Ovary (tissue), 10 donors: Measurements from ENCODE around the gene C1orf185. TPM values are rescaled to one million over a fixed set of nuclear protein-coding genes. Genes with fewer than 3 reads are reported as not detected.

Source experiments
- DNase-seq, 5 donors: peaks; one replicate each; pipeline ENCODE4 v3.0.0-alpha.2; 2019 to 2020
- H3K27ac ChIP-seq, 2 donors: fragments of 200-600 bp; one replicate each; pipeline versions ENCODE4 v1.5.1 to v1.8.0; 2019 to 2022
- H3K27me3 ChIP-seq: fragments of 200-600 bp; one replicate; pipeline ENCODE4 v1.8.0; 2022
- H3K36me3 ChIP-seq: fragments of 200-600 bp; sonication (generic); one replicate; pipeline ENCODE4 v1.5.1; 2019
- H3K4me1 ChIP-seq: one replicate; pipeline ENCODE4 v1.8.1; 2013; ENCODE audit warnings: mild to moderate bottlenecking, moderate library complexity; ENCODE audit not compliant: insufficient read depth
- H3K4me3 ChIP-seq: fragments of 200-600 bp; sonication (generic); one replicate; pipeline ENCODE4 v1.5.1; 2017
- H3K9me3 ChIP-seq, 2 donors: fragments of 200-600 bp in 1 of 2; sonication (generic) in 1 of 2; one replicate each; pipeline versions ENCODE4 v1.5.1 to v1.8.1; 2013 to 2019; ENCODE audit warnings: mild to moderate bottlenecking in 1 of 2, moderate library complexity in 1 of 2
- CTCF ChIP-seq, 3 donors: fragments of 450-650 bp in 2 of 3; fragments of 200-600 bp in 1 of 3; IDR thresholded peaks; one replicate each; pipeline versions ENCODE4 v1.5.1 to v1.8.0; 2016 to 2022; ENCODE audit warnings: antibody characterized with exemption in 3 of 3, mild to moderate bottlenecking in 1 of 3
- EP300 ChIP-seq: sonication (generic); formaldehyde crosslinking; IDR thresholded peaks from one replicate; pipeline ENCODE4 v1.6.1; 2017; ENCODE audit warnings: antibody characterized with exemption
- POLR2A ChIP-seq: fragments of 450-650 bp; IDR thresholded peaks from one replicate; pipeline ENCODE4 v1.6.1; 2017; ENCODE audit warnings: antibody characterized with exemption, mild to moderate bottlenecking, moderate library complexity
- WGBS, 3 donors: extraction: QIAGEN DNeasy Blood & Tissue Kit in 1 of 3; methylation state at CpG; one replicate each; pipeline versions ENCODE4 v1.1.5 to v1.1.7; 2013 to 2017; 5-methylcytosine and 5-hydroxymethylcytosine counted together
- intact Hi-C, 4 donors: fragments of 100-400 bp; cut with DNase I; formaldehyde crosslinking; loops; one replicate each; pipeline versions ENCODE4 v1.11.0 to v1.15.1; 2022 to 2023
- long read RNA-seq, 3 donors: library from polyadenylated mRNA in 2 of 3; unstranded in 2 of 3; transcript quantifications; one replicate each; pipeline ENCODE4 v2.0.0 and lab custom pipeline, GENCODE V29; 2021 to 2026
- polyA plus RNA-seq, 2 donors: library from polyadenylated mRNA; stranded (reverse); fragments of 200-250 nt in 1 of 2; fragments of 350-450 nt in 1 of 2; fragmentation: Illumina TruSeq in 1 of 2; extraction: RNeasy Lipid Tissue Mini Kit (QIAGEN cat#74804) in 1 of 2; gene quantifications; one replicate each; pipeline ENCODE4 v1.2.3, GENCODE V29; 2013 to 2014
- total RNA-seq, 7 donors: library from RNA; depleted of rRNA in 2 of 7; stranded (reverse); fragments of >200 nt in 2 of 7; fragmentation: NEBNext Ultra II Directional in 3 of 7; extraction: Animal tissue kit (Norgen Biotek cat#: 25700) in 3 of 7; gene quantifications; one replicate each; pipeline versions ENCODE4 v1.1.0 to v1.2.4, GENCODE V29; 2016 to 2023
- donor health status: DM: no; HTN: no; CAD: no; lungs with moderate emphysema.
- donor health status: DM: no; HTN: no; CAD: no.
- donor health status: Bipolar disorder and iron deficiency.
- donor health status: DM: yes; HTN: yes; CAD: no.
- donor health status: DM: no; HTN: no; CAD: no.
- donor health status: DM: yes; HTN: yes; CAD: no.

C1orf185 gene
- total RNA-seq = not detected
- polyA plus RNA-seq = not detected
- long read RNA-seq, donor 1 = 0 reads
- long read RNA-seq, donor 2 = 0 reads
- long read RNA-seq, donor 3 = 0 reads

GRCh38 chr1:51101976-51102375, at the start of gene C1orf185:
C1orf185 (plus strand) TSS chr1:51102228; CDS start chr1:51102234, 6 bp downstream.
- Histone ChIP-seq H3K4me1 (no peaks in the 10 kb centered on the region), H3K36me3 (no peaks in the 10 kb centered on the region), H3K27me3 (no peaks in the 10 kb centered on the region), H3K9me3 (no peaks in the 10 kb centered on the region), H3K27ac (no peak within 1 kb of the TSS), H3K4me3 (no peak within 1 kb of the TSS)
- no peak for TF ChIP-seq CTCF (IDR thresholded peaks at IDR 0.05)
- TF ChIP-seq POLR2A = no peak
- TF ChIP-seq EP300 = no peak
- intact Hi-C loops = no loop called here
- 31 to 43% (median 37%) methylated on average over 4 of the region's 4 CpGs for WGBS, 3 donors
- no peak for DNase-seq

- H3K27me3 ChIP-seq = no peaks in the 10 kb centered on the region
- H3K36me3 ChIP-seq = no peaks in the 10 kb centered on the region
- H3K9me3 ChIP-seq = no peaks in the 10 kb centered on the region
- no peak for DNase-seq
- no peak overlapping the region for H3K4me3 ChIP-seq
- intact Hi-C loops = no loop called here
- no peak overlapping the region for H3K27ac ChIP-seq
- WGBS, 3 donors = 67 to 89% (median 88%) methylated on average over 4 to 5 of the region's 5 CpGs
- no peaks in the 10 kb centered on the region for H3K4me1 ChIP-seq
- no peak for TF ChIP-seq POLR2A
- no peak for TF ChIP-seq CTCF (IDR thresholded peaks at IDR 0.05)
- no peak for TF ChIP-seq EP300
Observed at GRCh38 chr1:51058858-51059257, 43.2 kb upstream of the C1orf185 start.

GRCh38 chr1:51061231-51061918, 40.7 kb upstream of the C1orf185 start:
- H3K27ac ChIP-seq = no peak overlapping the region
- H3K27me3 ChIP-seq = no peaks in the 10 kb centered on the region
- intact Hi-C loops = no loop called here
- H3K4me1 ChIP-seq = no peaks in the 10 kb centered on the region
- no peak for TF ChIP-seq POLR2A
- TF ChIP-seq CTCF (IDR thresholded peaks at IDR 0.05) = no peak
- no peak for TF ChIP-seq EP300
- DNase-seq = no peak
- H3K4me3 ChIP-seq = no peak overlapping the region
- no peaks in the 10 kb centered on the region for H3K36me3 ChIP-seq
- 68 to 73% (median 70%) methylated on average over 2 of the region's 2 CpGs for WGBS, 3 donors
- H3K9me3 ChIP-seq = no peaks in the 10 kb centered on the region

GRCh38 chr1:51063121-51063520, 38.9 kb upstream of the C1orf185 start:
- intact Hi-C loops = no loop called here
- H3K9me3 ChIP-seq = no peaks in the 10 kb centered on the region
- H3K27ac ChIP-seq = no peak overlapping the region

More at GRCh38 chr1:51063121-51063520, 38.9 kb upstream of the C1orf185 start:
- DNase-seq = no peak
- Histone ChIP-seq H3K36me3 (no peaks in the 10 kb centered on the region), H3K27me3 (no peaks in the 10 kb centered on the region), H3K4me3 (no peak overlapping the region), H3K4me1 (no peaks in the 10 kb centered on the region)
- TF ChIP-seq CTCF (IDR thresholded peaks at IDR 0.05) = no peak
- no peak for TF ChIP-seq EP300
- no peak for TF ChIP-seq POLR2A
